Measurements from ENCODE around the gene RASA3.

DNA sequence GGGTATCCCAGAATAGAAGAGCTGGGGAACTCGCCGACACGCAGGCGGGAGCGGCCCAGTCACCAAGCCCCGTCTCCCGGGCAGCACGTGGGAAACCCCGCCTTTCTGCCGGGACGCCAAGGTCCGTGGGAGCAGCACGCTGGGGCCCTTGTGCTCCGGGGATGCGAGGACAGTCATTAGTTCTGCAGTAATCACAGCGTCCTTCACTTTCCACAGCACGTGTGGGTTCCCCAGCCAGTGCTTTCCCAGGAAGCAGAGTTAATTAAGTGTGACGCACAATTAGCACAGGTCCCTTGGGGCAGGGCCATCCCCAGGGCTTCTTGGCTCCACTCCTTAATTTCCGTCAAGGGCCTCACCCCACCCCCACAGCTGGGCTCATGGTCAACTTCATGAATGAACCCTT is 94.2 kb downstream of the RASA3 start:
- TF ChIP-seq, protein P1, sequence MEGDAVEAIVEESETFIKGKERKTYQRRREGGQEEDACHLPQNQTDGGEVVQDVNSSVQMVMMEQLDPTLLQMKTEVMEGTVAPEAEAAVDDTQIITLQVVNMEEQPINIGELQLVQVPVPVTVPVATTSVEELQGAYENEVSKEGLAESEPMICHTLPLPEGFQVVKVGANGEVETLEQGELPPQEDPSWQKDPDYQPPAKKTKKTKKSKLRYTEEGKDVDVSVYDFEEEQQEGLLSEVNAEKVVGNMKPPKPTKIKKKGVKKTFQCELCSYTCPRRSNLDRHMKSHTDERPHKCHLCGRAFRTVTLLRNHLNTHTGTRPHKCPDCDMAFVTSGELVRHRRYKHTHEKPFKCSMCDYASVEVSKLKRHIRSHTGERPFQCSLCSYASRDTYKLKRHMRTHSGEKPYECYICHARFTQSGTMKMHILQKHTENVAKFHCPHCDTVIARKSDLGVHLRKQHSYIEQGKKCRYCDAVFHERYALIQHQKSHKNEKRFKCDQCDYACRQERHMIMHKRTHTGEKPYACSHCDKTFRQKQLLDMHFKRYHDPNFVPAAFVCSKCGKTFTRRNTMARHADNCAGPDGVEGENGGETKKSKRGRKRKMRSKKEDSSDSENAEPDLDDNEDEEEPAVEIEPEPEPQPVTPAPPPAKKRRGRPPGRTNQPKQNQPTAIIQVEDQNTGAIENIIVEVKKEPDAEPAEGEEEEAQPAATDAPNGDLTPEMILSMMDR (IDR thresholded peaks at IDR 0.05): no peak
- TF ChIP-seq POLR2AphosphoS5 (IDR thresholded peaks at IDR 0.05): no peak

Data from gastroesophageal sphincter (tissue), 3 donors.